Fibroblast of villous mesenchyme (primary cell): Measurements from ENCODE around the gene PSMD4. TPM values are rescaled to one million over a fixed set of nuclear protein-coding genes. Genes with fewer than 3 reads are reported as not detected.
A peak's percentile ranks its signal among the peaks of the same experiment; 100 is the strongest.

Experiments
- DNase-seq: peaks from one replicate; pipeline ENCODE4 v3.0.0-alpha.2; 2010; ENCODE audit warnings: low read depth
- H3K4me3 ChIP-seq: 2 replicates; pipeline ENCODE4 v1.5.1; 2011; ENCODE audit warnings: low read depth, mild to moderate bottlenecking, low read length
- total RNA-seq: library from RNA; depleted of rRNA; stranded (reverse); fragments of >200 nt; gene quantifications from 2 replicates; pipeline ENCODE4 v1.2.3, GENCODE V29; 2012
- TF ChIP-seq, protein P1 (sequence below): IDR thresholded peaks from 2 replicates; pipeline ENCODE4 v1.5.1; 2012; ENCODE audit warnings: low read depth, mild to moderate bottlenecking, low read length; ENCODE audit not compliant: insufficient read depth

PSMD4 gene
- total RNA-seq, 1 donor, result 135 TPM

DNA sequence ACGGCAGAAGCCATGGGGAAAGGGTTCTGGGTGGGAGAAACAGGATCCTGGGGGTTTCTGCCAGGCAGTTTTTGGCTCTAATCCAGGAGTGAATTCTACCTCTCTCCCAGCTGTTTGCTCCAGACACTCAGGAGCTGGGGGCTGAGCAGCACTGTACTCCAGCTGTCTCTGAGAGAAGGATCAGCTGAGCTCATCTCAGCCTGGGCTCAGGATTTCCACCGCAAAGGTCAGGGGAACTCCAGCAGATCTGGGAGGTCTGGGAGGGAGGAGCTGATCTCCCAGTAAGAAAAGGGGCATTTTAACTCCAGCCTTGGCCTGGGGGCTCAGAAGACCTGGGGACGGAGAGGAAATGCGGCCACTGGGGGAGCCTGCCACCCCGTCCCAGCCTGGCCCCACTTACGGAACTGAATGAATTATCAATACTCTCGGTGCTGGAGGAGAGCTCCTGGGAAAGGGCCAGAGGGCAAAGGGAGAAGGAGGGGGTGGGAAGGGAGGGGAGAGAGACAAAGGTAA lies 55.3 kb downstream of the PSMD4 start:
- peak; percentile 90 for DNase-seq
- TF ChIP-seq, protein P1, sequence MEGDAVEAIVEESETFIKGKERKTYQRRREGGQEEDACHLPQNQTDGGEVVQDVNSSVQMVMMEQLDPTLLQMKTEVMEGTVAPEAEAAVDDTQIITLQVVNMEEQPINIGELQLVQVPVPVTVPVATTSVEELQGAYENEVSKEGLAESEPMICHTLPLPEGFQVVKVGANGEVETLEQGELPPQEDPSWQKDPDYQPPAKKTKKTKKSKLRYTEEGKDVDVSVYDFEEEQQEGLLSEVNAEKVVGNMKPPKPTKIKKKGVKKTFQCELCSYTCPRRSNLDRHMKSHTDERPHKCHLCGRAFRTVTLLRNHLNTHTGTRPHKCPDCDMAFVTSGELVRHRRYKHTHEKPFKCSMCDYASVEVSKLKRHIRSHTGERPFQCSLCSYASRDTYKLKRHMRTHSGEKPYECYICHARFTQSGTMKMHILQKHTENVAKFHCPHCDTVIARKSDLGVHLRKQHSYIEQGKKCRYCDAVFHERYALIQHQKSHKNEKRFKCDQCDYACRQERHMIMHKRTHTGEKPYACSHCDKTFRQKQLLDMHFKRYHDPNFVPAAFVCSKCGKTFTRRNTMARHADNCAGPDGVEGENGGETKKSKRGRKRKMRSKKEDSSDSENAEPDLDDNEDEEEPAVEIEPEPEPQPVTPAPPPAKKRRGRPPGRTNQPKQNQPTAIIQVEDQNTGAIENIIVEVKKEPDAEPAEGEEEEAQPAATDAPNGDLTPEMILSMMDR, result no peak
- H3K4me3 ChIP-seq, result no peak overlapping the region

DNA sequence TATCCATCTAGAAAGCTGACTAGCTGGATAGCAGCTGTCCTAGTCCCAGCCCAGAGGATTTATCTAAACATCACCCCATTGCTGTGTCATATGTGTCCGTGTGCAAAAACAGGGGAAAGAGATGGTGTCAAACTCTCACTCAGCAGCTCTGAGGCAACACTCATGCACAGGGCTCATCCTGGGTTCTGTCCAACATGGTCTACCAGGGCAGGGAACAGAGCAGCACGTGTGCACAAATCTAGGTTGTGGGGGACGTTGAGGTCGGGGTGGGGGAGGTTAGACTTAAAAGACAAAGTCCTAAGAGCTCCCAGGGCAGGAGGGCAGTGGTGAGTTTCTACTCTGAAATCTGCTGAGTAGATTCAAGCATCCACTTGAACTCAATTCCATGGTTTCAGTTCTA lies 56.5 kb downstream of the PSMD4 start:
- TF ChIP-seq, protein P1, result no peak
- no peak overlapping the region for H3K4me3 ChIP-seq
- peak; percentile 27 for DNase-seq

DNA sequence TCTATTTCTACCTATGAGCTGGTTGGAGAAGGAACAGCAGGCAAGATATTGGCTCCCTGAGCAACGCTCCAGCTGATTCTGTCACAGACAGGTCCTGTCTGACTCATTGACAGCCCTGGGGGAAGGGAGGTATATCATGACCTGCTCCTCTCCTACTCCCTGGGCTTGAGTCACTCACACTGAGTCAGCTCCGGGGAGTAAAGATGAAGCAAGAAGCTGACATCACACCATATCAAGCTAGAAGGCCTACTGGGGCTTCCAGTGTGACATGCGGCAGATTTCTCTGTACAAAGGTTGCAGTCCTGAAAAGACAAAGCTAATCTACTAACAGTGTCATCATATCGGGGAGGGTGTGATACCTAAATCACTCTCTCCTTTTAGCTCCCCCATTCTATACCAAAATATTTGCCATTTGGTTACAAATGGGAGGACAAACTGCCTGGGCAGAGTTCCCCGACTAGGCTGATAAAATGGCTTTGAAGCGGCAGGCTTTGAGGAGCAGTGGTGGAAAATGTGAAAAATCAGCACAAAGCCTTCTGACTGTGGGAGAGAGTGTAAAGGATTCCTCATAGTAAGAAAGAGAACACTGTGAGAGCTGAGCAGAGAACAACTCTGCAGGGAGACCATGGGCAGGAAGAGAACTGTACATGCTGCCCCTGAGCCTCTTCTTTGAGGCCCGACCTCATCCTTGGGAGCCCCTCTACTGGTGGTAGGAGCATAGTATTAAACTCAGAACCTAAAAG lies 57.2 kb downstream of the PSMD4 start:
- TF ChIP-seq, protein P1, result no peak
- peak; percentile 99 for DNase-seq
- H3K4me3 ChIP-seq, result no peak overlapping the region

DNA sequence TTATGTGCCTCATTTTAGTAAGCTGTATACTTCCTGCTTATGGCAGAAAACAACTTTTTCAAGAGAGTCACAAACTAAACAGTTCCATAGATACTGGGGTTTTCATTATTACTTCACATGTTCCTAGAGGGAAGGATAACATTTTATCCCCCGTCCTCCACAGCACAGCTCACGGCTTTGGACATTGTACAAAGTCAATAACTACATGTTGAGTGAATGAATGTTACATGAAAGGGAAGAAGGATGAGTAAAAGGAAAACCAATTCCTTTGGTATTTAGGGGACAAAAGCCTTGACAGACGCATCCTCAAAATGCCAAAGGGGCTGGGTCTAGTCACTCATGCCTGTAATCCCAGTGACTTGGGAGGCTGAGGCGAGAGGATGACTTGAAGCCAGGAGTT lies 57.9 kb downstream of the PSMD4 start:
- H3K4me3 ChIP-seq, result no peak overlapping the region
- DNase-seq, result no peak
- TF ChIP-seq, protein P1, result no peak

DNA sequence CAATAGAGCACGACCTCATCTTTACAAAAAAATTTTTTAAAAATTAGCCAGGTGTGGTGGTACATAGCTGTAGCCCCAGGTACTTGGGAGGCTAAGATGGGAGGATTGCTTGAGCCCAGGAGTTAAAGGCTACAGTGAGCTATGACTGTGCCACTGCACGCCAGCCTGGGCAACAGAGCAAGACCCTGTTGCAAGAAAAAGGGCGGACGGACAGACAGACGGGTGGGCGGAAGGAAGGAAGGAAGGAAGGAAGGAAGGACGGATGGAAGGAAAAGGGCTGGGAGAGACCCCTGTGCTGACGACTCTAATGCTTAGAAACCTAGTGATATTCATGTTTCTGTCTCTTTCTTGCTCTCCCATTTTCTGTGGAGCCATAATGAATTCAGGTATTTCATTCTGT lies 58.3 kb downstream of the PSMD4 start:
- TF ChIP-seq, protein P1, result no peak
- no peak for DNase-seq
- no peak overlapping the region for H3K4me3 ChIP-seq

DNA sequence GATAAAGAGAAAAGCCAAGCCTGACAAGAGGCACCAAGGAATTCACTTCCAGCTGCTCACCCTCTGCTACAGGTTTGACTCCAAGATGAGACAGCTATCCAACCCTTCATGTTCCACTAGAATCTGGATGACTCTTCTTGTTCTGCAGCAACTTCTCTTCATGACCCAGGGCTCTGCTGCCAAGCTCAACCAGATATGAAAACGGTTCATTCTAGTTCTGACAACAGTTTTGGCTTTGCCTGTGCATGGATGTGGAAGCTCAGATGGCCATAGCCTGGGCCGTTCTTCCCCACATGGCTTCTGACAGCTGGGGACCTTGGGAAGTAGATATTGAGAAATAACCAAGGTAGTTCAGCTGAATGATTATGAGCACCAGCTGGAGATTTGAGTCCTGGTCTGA lies 59.0 kb downstream of the PSMD4 start:
- TF ChIP-seq, protein P1, result no peak
- peak; percentile 29 for DNase-seq

More for the DNA sequence above, 59.0 kb downstream of the PSMD4 start:
- no peak overlapping the region for H3K4me3 ChIP-seq
